K562 (cell line): ENCODE data around the gene SCARB2. TPM values are rescaled to one million over a fixed set of nuclear protein-coding genes. Genes with fewer than 3 reads are reported as not detected.

Experiments used
- CREB3 ChIP-seq: fragments of 450-650 bp; conservative IDR thresholded peaks from 2 replicates; pipeline ENCODE4 v1.6.1; 2016; ENCODE audit warnings: missing genetic modification characterization, low read depth, mild to moderate bottlenecking, missing compliant biosample characterization, moderate library complexity
- FOXP4 ChIP-seq: sonication (generic); formaldehyde crosslinking; IDR thresholded peaks from 2 replicates; pipeline ENCODE4 v1.8.0; 2022; ENCODE audit warnings: mild to moderate bottlenecking, missing genetic modification reagents, borderline replicate concordance
- GTF3C2 ChIP-seq: IDR thresholded peaks from 3 replicates; pipeline ENCODE4 v1.6.1; 2011; ENCODE audit warnings: borderline replicate concordance, mild to moderate bottlenecking, moderate library complexity; ENCODE audit not compliant: insufficient read length; ENCODE audit errors: extremely low read depth
- HMGXB4 ChIP-seq: sonication (generic); formaldehyde crosslinking; IDR thresholded peaks from 2 replicates; pipeline ENCODE4 v1.8.1; 2023; ENCODE audit warnings: mild to moderate bottlenecking, missing genetic modification reagents
- STAG1 ChIP-seq: sonication (generic); formaldehyde crosslinking; IDR thresholded peaks from 2 replicates; pipeline ENCODE4 v1.5.0; 2020; ENCODE audit warnings: missing genetic modification reagents, borderline replicate concordance
- ZFP30 ChIP-seq: fragments of 250-450 bp; sonication (Bioruptor Pico); IDR thresholded peaks from 2 replicates; pipeline ENCODE4 v1.8.0; 2022; ENCODE audit warnings: moderate library complexity, mild to moderate bottlenecking, inconsistent platforms, borderline replicate concordance
- ZNF253 ChIP-seq: fragments of 250-450 bp; sonication (Bioruptor Pico); conservative IDR thresholded peaks from 2 replicates; pipeline ENCODE4 v1.6.1; 2021; ENCODE audit warnings: mild to moderate bottlenecking
- ZNF318 ChIP-seq, 2 experiments: fragments of 450-650 bp; IDR thresholded peaks; 2 replicates each; pipeline ENCODE4 v1.6.1; 2016; ENCODE audit warnings: mild to moderate bottlenecking in 2 of 2, borderline replicate concordance in 1 of 2, low read depth in 1 of 2, moderate library complexity in 1 of 2
- polyA plus RNA-seq, 8 experiments: library from polyadenylated mRNA; depleted of rRNA in 4 of 8; stranded (reverse) in 5 of 8; unstranded in 3 of 8; fragments of >200 nt; fragmentation: Nextera tagmentation in 2 of 8; fragmentation: Illumina TruSeq in 1 of 8; extraction: Ambion mirVana in 2 of 8; extraction: Trizol in 1 of 8; gene quantifications; 2 replicates each; pipeline versions ENCODE4 v1.2.1 to v1.2.3, GENCODE V29; 2011 to 2014; ENCODE audit warnings: inconsistent platforms in 1 of 8, missing spikeins in 1 of 8
- total RNA-seq, 7 experiments: library from RNA; depleted of rRNA in 6 of 7; stranded (reverse); fragments of >200 nt in 6 of 7; fragmentation: Illumina TruSeq in 2 of 7; extraction: Trizol in 2 of 7; gene quantifications; 2 replicates each; pipeline versions ENCODE4 v1.2.1 to v1.2.3, GENCODE V29; 2011 to 2021; ENCODE audit warnings: low replicate concordance in 1 of 7

Gene SCARB2
- total and polyA plus RNA-seq, 9 of the 15 experiments (the other 6 are each of a cell fraction or from before 2014, with no cell fraction given) = 6.1 to 25.8 (median 17.8) TPM

- TF ChIP-seq FOXP4 (CRISPR knock-in tag) (no peak; the same call in 1 of the 2 replicates), CREB3 (tag) (no peak), ZFP30 (CRISPR knock-in tag) (no peak), HMGXB4 (no peak; the same call in 1 of the 2 replicates), STAG1 (CRISPR knock-in tag) (no peak), ZNF253 (CRISPR knock-in tag) (no peak), ZNF318 (IDR thresholded peaks at IDR 0.05; ENCODE audit: borderline replicate concordance in 1 of 2, low read depth in 1 of 2) (peak in 1 of 2 experiments; percentile 63; a peak in 2 of 4 replicates), GTF3C2 (no peak)
Observed at GRCh38 chr4:76148142-76148865, 65.3 kb downstream of the SCARB2 start, which contains the start of gene NUP54 (continued).
